Measurements from ENCODE around the gene NFS1.

Gene NFS1

GRCh38 chr20:35641743-35642142 lies 57.4 kb downstream of the NFS1 start:
- no peak for TF ChIP-seq CTCF (IDR thresholded peaks at IDR 0.05; ENCODE audit: low read depth, low read length, missing control alignments)
- no peak overlapping the region for H3K4me3 ChIP-seq (ENCODE audit: low read depth, low read length)
- no peak for DNase-seq (ENCODE audit: low read depth)

GRCh38 chr20:35640724-35641123 lies 58.4 kb downstream of the NFS1 start:
- TF ChIP-seq CTCF (IDR thresholded peaks at IDR 0.05; ENCODE audit: low read depth, low read length, missing control alignments) = no peak
- DNase-seq (ENCODE audit: low read depth) = no peak
- H3K4me3 ChIP-seq (ENCODE audit: low read depth, low read length) = no peak overlapping the region

- no peak for DNase-seq (ENCODE audit: low read depth)
- TF ChIP-seq CTCF (IDR thresholded peaks at IDR 0.05; ENCODE audit: low read depth, low read length, missing control alignments) = no peak
- H3K4me3 ChIP-seq (ENCODE audit: low read depth, low read length) = no peak overlapping the region
These were observed 60.4 kb downstream of the NFS1 start for GRCh38 chr20:35638751-35639150.

GRCh38 chr20:35637276-35637675 lies 61.9 kb downstream of the NFS1 start:
- H3K4me3 ChIP-seq (ENCODE audit: low read depth, low read length) = no peak overlapping the region
- TF ChIP-seq CTCF (IDR thresholded peaks at IDR 0.05; ENCODE audit: low read depth, low read length, missing control alignments) = no peak
- DNase-seq (ENCODE audit: low read depth) = no peak

- no peak for TF ChIP-seq CTCF (IDR thresholded peaks at IDR 0.05; ENCODE audit: low read depth, low read length, missing control alignments)
- DNase-seq (ENCODE audit: low read depth) = no peak
- no peak overlapping the region for H3K4me3 ChIP-seq (ENCODE audit: low read depth, low read length)
These were observed 63.1 kb downstream of the NFS1 start for GRCh38 chr20:35636095-35636494.

- DNase-seq (ENCODE audit: low read depth) = no peak
- TF ChIP-seq CTCF (IDR thresholded peaks at IDR 0.05; ENCODE audit: low read depth, low read length, missing control alignments) = no peak
- H3K4me3 ChIP-seq (ENCODE audit: low read depth, low read length) = no peak overlapping the region
These were observed 63.5 kb downstream of the NFS1 start for GRCh38 chr20:35635652-35636051.

- TF ChIP-seq CTCF (IDR thresholded peaks at IDR 0.05; ENCODE audit: low read depth, low read length, missing control alignments) = no peak
- DNase-seq (ENCODE audit: low read depth) = no peak
- no peak overlapping the region for H3K4me3 ChIP-seq (ENCODE audit: low read depth, low read length)
These were observed 66.5 kb downstream of the NFS1 start for GRCh38 chr20:35632539-35633115.
